ENCODE data around the gene BATF. TPM values are rescaled to one million over a fixed set of nuclear protein-coding genes. Genes with fewer than 3 reads are reported as not detected.

BATF gene
- total RNA-seq, 1 donor from 2014 or later: not detected

DNA sequence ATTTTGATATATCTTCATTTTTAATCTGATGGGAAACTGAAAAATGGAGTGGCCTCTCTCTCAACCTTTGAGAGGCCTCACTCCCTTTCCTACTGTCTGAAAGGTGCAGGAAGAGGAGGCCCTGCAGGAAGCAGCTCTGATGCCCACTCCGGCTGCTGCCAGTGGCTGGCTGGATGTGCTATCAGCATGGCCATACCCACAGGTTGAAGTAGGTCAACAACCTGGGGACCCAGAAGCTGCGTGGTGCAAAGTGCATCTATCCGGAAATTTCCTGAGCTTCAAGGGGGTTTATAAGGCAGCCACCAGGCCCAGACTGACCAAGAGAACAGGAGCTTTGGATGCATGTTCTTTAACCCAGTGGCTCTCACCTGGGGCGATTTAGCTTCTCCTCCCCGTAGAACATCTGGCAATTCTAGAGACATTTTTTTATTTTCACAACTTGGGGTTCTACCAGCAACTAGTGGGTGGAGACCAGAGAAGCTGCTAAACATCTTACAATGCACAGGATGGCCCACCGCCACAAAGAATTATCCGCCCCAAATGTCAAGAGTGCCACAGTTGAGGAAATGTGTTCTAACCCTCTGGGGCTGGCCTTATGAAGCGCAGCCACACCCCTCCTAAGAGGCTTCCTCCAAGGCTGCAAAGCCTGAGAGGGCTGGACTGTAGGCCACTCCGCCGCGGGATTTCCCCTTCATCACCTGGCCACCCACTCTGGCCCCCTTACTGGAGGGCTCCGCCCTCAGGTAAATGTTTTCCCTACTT lies 8.2 kb upstream of the BATF start:
- TF ChIP-seq, protein P1, sequence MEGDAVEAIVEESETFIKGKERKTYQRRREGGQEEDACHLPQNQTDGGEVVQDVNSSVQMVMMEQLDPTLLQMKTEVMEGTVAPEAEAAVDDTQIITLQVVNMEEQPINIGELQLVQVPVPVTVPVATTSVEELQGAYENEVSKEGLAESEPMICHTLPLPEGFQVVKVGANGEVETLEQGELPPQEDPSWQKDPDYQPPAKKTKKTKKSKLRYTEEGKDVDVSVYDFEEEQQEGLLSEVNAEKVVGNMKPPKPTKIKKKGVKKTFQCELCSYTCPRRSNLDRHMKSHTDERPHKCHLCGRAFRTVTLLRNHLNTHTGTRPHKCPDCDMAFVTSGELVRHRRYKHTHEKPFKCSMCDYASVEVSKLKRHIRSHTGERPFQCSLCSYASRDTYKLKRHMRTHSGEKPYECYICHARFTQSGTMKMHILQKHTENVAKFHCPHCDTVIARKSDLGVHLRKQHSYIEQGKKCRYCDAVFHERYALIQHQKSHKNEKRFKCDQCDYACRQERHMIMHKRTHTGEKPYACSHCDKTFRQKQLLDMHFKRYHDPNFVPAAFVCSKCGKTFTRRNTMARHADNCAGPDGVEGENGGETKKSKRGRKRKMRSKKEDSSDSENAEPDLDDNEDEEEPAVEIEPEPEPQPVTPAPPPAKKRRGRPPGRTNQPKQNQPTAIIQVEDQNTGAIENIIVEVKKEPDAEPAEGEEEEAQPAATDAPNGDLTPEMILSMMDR (conservative IDR thresholded peaks at IDR 0.05): no peak
- no peak overlapping the region for H3K27ac Mint-ChIP-seq (ENCODE audit: unreplicated experiment)
- H3K4me1 Mint-ChIP-seq: no peaks in the 10 kb centered on the region

GRCh38 chr14:75514673-75515628 lies 7.3 kb upstream of the BATF start:
- peaks cover 4% of the 10 kb centered on the region for H3K9me3 Mint-ChIP-seq
- no peaks in the 10 kb centered on the region for H3K4me1 Mint-ChIP-seq
- no peaks in the 10 kb centered on the region for H3K36me3 Mint-ChIP-seq (ENCODE audit: low read depth)
- TF ChIP-seq, protein P1 (conservative IDR thresholded peaks at IDR 0.05): peak; percentile 16
- H3K27ac Mint-ChIP-seq (ENCODE audit: unreplicated experiment): no peak overlapping the region
- DNase-seq (ENCODE audit: low read depth, low spot score): no peak
- H3K27me3 Mint-ChIP-seq (ENCODE audit: low read depth): peaks cover 17% of the 10 kb centered on the region
- H3K4me3 Mint-ChIP-seq: no peak overlapping the region

More for the DNA sequence above, 8.2 kb upstream of the BATF start:
- DNase-seq (ENCODE audit: low read depth, low spot score): no peak
- Mint-ChIP-seq H3K36me3 (ENCODE audit: low read depth) (no peaks in the 10 kb centered on the region), H3K27me3 (ENCODE audit: low read depth) (peaks cover 17% of the 10 kb centered on the region), H3K4me3 (no peak overlapping the region), H3K9me3 (peaks cover 7% of the 10 kb centered on the region)

- no peaks in the 10 kb centered on the region for H3K9me3 Mint-ChIP-seq
- DNase-seq (ENCODE audit: low read depth, low spot score): no peak
- no peaks in the 10 kb centered on the region for H3K36me3 Mint-ChIP-seq (ENCODE audit: low read depth)
- no peak overlapping the region for H3K27ac Mint-ChIP-seq (ENCODE audit: unreplicated experiment)
- H3K27me3 Mint-ChIP-seq (ENCODE audit: low read depth): peaks cover 17% of the 10 kb centered on the region
- H3K4me3 Mint-ChIP-seq: no peak overlapping the region
- H3K4me1 Mint-ChIP-seq: no peaks in the 10 kb centered on the region
- TF ChIP-seq, protein P1 (conservative IDR thresholded peaks at IDR 0.05): peak; percentile 0
Measured at GRCh38 chr14:75515629-75515996, 6.7 kb upstream of the BATF start.

DNA sequence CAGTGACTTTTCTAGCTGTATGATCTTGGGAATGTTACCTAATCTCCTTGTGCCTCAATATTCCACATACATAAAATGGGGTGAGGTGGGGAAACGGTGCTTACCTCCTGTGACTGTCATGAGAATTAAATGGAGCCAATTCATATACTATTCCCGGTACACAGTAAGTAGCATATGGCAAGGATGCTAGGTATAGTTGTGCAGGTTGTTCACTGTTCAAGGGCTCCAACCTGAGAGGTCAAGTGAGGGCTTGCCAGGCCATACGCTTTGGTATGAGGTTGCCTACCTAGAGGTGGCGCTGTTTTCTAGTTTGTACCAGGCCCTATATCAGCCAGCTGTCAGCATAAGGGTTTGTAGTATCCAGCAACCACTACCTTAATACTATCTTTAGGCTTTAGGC lies 3.6 kb upstream of the BATF start:
- DNase-seq (ENCODE audit: low read depth, low spot score): no peak
- Mint-ChIP-seq H3K27ac (ENCODE audit: unreplicated experiment) (no peak overlapping the region), H3K36me3 (ENCODE audit: low read depth) (no peaks in the 10 kb centered on the region), H3K9me3 (no peaks in the 10 kb centered on the region), H3K4me1 (no peaks in the 10 kb centered on the region), H3K4me3 (no peak overlapping the region), H3K27me3 (ENCODE audit: low read depth) (peaks cover 21% of the 10 kb centered on the region)
- TF ChIP-seq, protein P1 (conservative IDR thresholded peaks at IDR 0.05): peak; percentile 28

DNA sequence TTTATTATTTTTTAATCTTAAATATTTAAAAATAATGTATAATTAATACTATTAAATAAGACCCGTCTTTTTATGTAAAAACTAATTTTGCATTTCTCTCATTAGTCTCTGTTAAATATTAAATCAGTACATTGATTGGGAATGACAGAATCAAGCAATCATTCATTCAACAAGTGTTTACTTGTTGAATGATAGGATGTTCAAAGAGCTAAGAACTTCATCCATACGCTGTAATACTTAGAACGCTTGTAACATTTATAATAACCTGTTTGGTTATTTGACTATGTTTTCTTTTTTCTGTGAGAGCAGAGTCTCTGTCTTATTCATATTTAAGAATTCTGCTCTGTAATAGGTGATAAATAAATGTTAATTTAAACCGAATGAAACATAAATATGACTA lies 2.9 kb upstream of the BATF start:
- no peak for DNase-seq (ENCODE audit: low read depth, low spot score)
- H3K9me3 Mint-ChIP-seq: no peaks in the 10 kb centered on the region
- H3K4me3 Mint-ChIP-seq: no peak overlapping the region
- TF ChIP-seq, protein P1 (conservative IDR thresholded peaks at IDR 0.05): no peak
- no peaks in the 10 kb centered on the region for H3K36me3 Mint-ChIP-seq (ENCODE audit: low read depth)
- H3K27me3 Mint-ChIP-seq (ENCODE audit: low read depth): peaks cover 21% of the 10 kb centered on the region
- H3K27ac Mint-ChIP-seq (ENCODE audit: unreplicated experiment): no peak overlapping the region
- H3K4me1 Mint-ChIP-seq: no peaks in the 10 kb centered on the region
